Thoracic aorta (tissue), 2 donors: Measurements from ENCODE around the gene IQCM. TPM values are rescaled to one million over a fixed set of nuclear protein-coding genes. Genes with fewer than 3 reads are reported as not detected.

Experiments used
- ATAC-seq: fragments of 150-250 bp; one replicate; pipeline ENCODE4 v1.8.0; 2017; ENCODE audit warnings: low read depth; ENCODE audit not compliant: insufficient number of reproducible peaks, low FRiP score
- DNase-seq: peaks from one replicate; pipeline ENCODE4 v3.0.0-alpha.2; 2020; ENCODE audit warnings: low spot score
- H3K27ac ChIP-seq, 2 donors: fragments of 200-600 bp; sonication (generic); 1 replicate in 1 of 2; 2 replicates in 1 of 2; pipeline ENCODE4 v1.5.1; 2016; ENCODE audit warnings: mild to moderate bottlenecking in 2 of 2, moderate library complexity in 2 of 2
- H3K27me3 ChIP-seq: fragments of 200-600 bp; sonication (generic); replicated peaks from 2 replicates; pipeline ENCODE4 v1.6.0; 2016; ENCODE audit warnings: mild to moderate bottlenecking; ENCODE audit not compliant: insufficient read depth
- H3K36me3 ChIP-seq: fragments of 200-600 bp; sonication (generic); one replicate; pipeline ENCODE4 v1.5.1; 2016
- H3K4me1 ChIP-seq, 2 donors: fragments of 200-600 bp; sonication (generic); 1 replicate in 1 of 2; 2 replicates in 1 of 2; pipeline versions ENCODE4 v1.5.1 to v1.6.0; 2016; ENCODE audit warnings: low read depth in 2 of 2, mild to moderate bottlenecking in 1 of 2; ENCODE audit not compliant: control insufficient read depth in 1 of 2
- H3K4me3 ChIP-seq: fragments of 200-600 bp; sonication (generic); 2 replicates; pipeline ENCODE4 v1.5.1; 2016; ENCODE audit warnings: mild to moderate bottlenecking
- H3K9me3 ChIP-seq: fragments of 200-600 bp; sonication (generic); 2 replicates; pipeline ENCODE4 v1.5.1; 2016
- CTCF ChIP-seq: fragments of 200-600 bp; sonication (generic); IDR thresholded peaks from one replicate; pipeline ENCODE4 v1.5.1; 2019; ENCODE audit warnings: antibody characterized with exemption
- total RNA-seq, 2 donors: library from RNA; depleted of rRNA; stranded (reverse); fragments of >200 nt; gene quantifications; one replicate each; pipeline versions ENCODE4 v1.1.0 to v1.2.3, GENCODE V29; 2016

Gene IQCM
- total RNA-seq, 2 donors from 2014 or later: not detected

- no peaks in the 10 kb centered on the region for H3K4me1 ChIP-seq
- DNase-seq (no peak), ATAC-seq (no peak)
- no peaks in the 10 kb centered on the region for H3K36me3 ChIP-seq
- no peak overlapping the region for H3K27ac ChIP-seq
- H3K27me3 ChIP-seq: no peaks in the 10 kb centered on the region
- no peaks in the 10 kb centered on the region for H3K9me3 ChIP-seq
- no peak overlapping the region for H3K4me3 ChIP-seq
- no peak for TF ChIP-seq CTCF
These were observed 20.9 kb upstream of the IQCM start for GRCh38 chr4:149836546-149836945.

GRCh38 chr4:149835280-149835679 is 19.6 kb upstream of the IQCM start:
- Histone ChIP-seq H3K4me1 (no peaks in the 10 kb centered on the region), H3K4me3 (no peak overlapping the region), H3K27ac (no peak overlapping the region), H3K36me3 (no peaks in the 10 kb centered on the region), H3K9me3 (no peaks in the 10 kb centered on the region), H3K27me3 (no peaks in the 10 kb centered on the region)
- DNase-seq: no peak
- TF ChIP-seq CTCF: no peak
- no peak for ATAC-seq

DNA sequence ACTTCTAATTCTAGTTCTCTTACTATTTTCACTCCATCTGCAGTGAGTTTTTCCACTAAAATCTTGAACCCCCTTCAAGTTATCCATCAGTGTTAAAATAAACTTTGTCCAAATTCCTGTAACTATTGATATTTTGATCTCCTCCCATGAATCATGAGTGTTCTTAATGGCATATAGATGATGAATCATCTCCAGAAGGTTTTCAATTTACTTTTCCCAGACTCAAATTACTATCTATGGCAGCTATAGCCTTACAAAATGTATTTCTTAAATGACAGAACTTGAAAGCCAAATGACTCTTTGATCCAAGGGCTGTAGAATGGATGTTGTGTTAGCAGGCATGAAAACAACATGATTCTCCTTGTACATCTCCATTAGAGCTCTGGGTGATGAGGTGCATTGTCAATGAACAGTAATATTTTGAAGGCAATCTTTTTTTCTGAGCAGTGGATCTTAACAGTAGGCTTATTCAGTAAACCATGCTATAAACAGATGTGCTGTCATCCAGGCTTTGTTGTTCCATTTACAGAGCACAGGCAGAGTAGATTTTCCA is 16.1 kb upstream of the IQCM start:
- Histone ChIP-seq H3K4me3 (no peak overlapping the region), H3K27ac (no peak overlapping the region), H3K9me3 (no peaks in the 10 kb centered on the region), H3K27me3 (no peaks in the 10 kb centered on the region), H3K4me1 (peaks cover 0 to 3% of the 10 kb centered on the region in 2 donors), H3K36me3 (no peaks in the 10 kb centered on the region)
- ATAC-seq: no peak
- no peak for DNase-seq
- no peak for TF ChIP-seq CTCF

- TF ChIP-seq CTCF: no peak
- Histone ChIP-seq H3K9me3 (no peaks in the 10 kb centered on the region), H3K27me3 (no peaks in the 10 kb centered on the region), H3K4me3 (no peak overlapping the region), H3K27ac (no peak overlapping the region), H3K4me1 (peaks cover 0 to 3% of the 10 kb centered on the region in 2 donors), H3K36me3 (no peaks in the 10 kb centered on the region)
- no peak for DNase-seq
- ATAC-seq: no peak
These were observed 15.2 kb upstream of the IQCM start for GRCh38 chr4:149830823-149831222.

DNA sequence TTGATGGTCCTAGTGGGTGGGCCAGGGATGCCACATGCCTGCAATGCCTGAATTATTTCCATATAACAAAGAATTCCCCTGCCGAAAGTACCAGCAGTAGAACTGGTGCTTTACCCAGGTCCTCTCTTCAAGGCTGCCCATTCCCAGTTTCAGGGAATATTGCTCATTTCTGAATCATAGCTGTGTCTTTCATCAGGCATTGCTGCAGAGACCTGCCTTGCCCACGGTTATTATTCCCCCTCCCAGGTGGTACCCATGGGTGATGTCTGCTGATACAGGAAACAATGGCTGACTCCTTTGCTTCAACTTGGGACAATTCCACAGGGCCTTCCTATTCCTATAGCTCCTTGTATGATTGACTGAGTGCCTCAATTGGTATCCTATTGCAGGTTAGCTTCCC is 9.7 kb upstream of the IQCM start:
- DNase-seq: no peak
- no peaks in the 10 kb centered on the region for H3K36me3 ChIP-seq
- H3K4me3 ChIP-seq: no peak overlapping the region
- H3K4me1 ChIP-seq: peaks cover 0 to 15% of the 10 kb centered on the region in 2 donors
- ATAC-seq: no peak
- no peaks in the 10 kb centered on the region for H3K27me3 ChIP-seq
- no peak for TF ChIP-seq CTCF
- no peaks in the 10 kb centered on the region for H3K9me3 ChIP-seq
- no peak overlapping the region for H3K27ac ChIP-seq
